Testis (tissue), 3 donors: Measurements from ENCODE around the gene HYAL1. TPM values are rescaled to one million over a fixed set of nuclear protein-coding genes. Genes with fewer than 3 reads are reported as not detected.

Experiments used
- DNase-seq: peaks from one replicate; pipeline ENCODE4 v3.0.0-alpha.2; 2019
- H3K27ac ChIP-seq, 2 donors: fragments of 200-600 bp; sonication (generic); one replicate each; pipeline ENCODE4 v1.5.1; 2019
- H3K27me3 ChIP-seq: fragments of 200-600 bp; sonication (generic); one replicate; pipeline ENCODE4 v1.5.1; 2019
- H3K36me3 ChIP-seq: fragments of 200-600 bp; sonication (generic); one replicate; pipeline ENCODE4 v1.5.1; 2017; ENCODE audit warnings: low read depth; ENCODE audit errors: missing control alignments
- H3K4me1 ChIP-seq: fragments of 200-600 bp; sonication (generic); one replicate; pipeline ENCODE4 v1.5.1; 2019
- H3K4me3 ChIP-seq, 2 donors: fragments of 200-600 bp; sonication (generic); one replicate each; pipeline ENCODE4 v1.5.1; 2017 to 2019
- H3K9me3 ChIP-seq: fragments of 200-600 bp; sonication (generic); one replicate; pipeline ENCODE4 v1.5.1; 2017
- POLR2A ChIP-seq: fragments of 450-650 bp; IDR thresholded peaks from one replicate; pipeline ENCODE4 v1.6.1; 2017; ENCODE audit warnings: antibody characterized with exemption, mild to moderate bottlenecking, moderate library complexity
- WGBS, 2 donors: methylation state at CpG; one replicate each; pipeline ENCODE4 v1.1.5; 2018; 5-methylcytosine and 5-hydroxymethylcytosine counted together
- intact Hi-C: fragments of 100-400 bp; cut with DNase I; formaldehyde crosslinking; loops from one replicate; pipeline ENCODE4 v1.15.1; 2023; ENCODE audit warnings: low total_unique reads
- polyA plus RNA-seq: library from polyadenylated mRNA; stranded (reverse); fragments of 350-450 nt; fragmentation: Illumina TruSeq; extraction: RNeasy Lipid Tissue Mini Kit (QIAGEN cat#74804); gene quantifications from one replicate; pipeline ENCODE4 v1.2.3, GENCODE V29; 2014; ENCODE audit warnings: low read depth, low replicate concordance; ENCODE audit not compliant: insufficient read depth
- total RNA-seq, 2 donors: library from RNA; depleted of rRNA; stranded (reverse); fragments of >200 nt; gene quantifications; one replicate each; pipeline ENCODE4 v1.2.3, GENCODE V29; 2016
- TF ChIP-seq, protein P1 (sequence below), 3 experiments: fragments of 450-650 bp in 2 of 3; fragments of 200-600 bp in 1 of 3; sonication (generic) in 1 of 3; IDR thresholded peaks; one replicate each; pipeline ENCODE4 v1.5.1; 2016 to 2019; ENCODE audit warnings: antibody characterized with exemption in 3 of 3, mild to moderate bottlenecking in 2 of 3, moderate library complexity in 1 of 3

The HYAL1 gene
- total and polyA plus RNA-seq, 3 donors from 2014 or later: 2.7 to 3.7 (median 3.2) TPM

DNA sequence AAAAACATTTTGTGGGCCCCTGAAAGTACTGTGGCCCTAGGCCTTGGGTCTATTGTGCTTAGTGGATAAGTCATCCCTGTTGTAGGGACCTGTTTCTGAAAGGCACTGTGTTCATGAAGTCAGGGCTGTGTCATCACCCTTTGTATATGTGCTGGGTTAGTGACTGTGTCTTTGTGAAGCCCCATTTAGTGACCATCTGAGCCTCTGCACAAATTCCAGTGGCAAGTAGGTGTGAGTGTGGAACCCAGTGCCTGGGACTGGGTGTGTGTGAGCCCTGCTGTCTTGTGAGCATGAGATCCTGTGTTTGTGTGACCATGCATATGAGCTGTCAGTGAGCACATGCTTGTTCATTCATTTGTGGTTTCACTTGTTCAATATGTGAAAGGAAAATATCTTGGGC, 1.2 kb upstream of the HYAL1 start:
- no peaks in the 10 kb centered on the region for H3K36me3 ChIP-seq
- H3K27ac ChIP-seq: no peak overlapping the region
- no peak for DNase-seq
- peaks cover 17% of the 10 kb centered on the region for H3K4me1 ChIP-seq
- intact Hi-C loops: no loop called here
- H3K9me3 ChIP-seq: no peaks in the 10 kb centered on the region
- H3K4me3 ChIP-seq: no peak overlapping the region
- TF ChIP-seq, protein P1, sequence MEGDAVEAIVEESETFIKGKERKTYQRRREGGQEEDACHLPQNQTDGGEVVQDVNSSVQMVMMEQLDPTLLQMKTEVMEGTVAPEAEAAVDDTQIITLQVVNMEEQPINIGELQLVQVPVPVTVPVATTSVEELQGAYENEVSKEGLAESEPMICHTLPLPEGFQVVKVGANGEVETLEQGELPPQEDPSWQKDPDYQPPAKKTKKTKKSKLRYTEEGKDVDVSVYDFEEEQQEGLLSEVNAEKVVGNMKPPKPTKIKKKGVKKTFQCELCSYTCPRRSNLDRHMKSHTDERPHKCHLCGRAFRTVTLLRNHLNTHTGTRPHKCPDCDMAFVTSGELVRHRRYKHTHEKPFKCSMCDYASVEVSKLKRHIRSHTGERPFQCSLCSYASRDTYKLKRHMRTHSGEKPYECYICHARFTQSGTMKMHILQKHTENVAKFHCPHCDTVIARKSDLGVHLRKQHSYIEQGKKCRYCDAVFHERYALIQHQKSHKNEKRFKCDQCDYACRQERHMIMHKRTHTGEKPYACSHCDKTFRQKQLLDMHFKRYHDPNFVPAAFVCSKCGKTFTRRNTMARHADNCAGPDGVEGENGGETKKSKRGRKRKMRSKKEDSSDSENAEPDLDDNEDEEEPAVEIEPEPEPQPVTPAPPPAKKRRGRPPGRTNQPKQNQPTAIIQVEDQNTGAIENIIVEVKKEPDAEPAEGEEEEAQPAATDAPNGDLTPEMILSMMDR (IDR thresholded peaks at IDR 0.05): no peak
- no peak for TF ChIP-seq POLR2A
- H3K27me3 ChIP-seq: no peaks in the 10 kb centered on the region

DNA sequence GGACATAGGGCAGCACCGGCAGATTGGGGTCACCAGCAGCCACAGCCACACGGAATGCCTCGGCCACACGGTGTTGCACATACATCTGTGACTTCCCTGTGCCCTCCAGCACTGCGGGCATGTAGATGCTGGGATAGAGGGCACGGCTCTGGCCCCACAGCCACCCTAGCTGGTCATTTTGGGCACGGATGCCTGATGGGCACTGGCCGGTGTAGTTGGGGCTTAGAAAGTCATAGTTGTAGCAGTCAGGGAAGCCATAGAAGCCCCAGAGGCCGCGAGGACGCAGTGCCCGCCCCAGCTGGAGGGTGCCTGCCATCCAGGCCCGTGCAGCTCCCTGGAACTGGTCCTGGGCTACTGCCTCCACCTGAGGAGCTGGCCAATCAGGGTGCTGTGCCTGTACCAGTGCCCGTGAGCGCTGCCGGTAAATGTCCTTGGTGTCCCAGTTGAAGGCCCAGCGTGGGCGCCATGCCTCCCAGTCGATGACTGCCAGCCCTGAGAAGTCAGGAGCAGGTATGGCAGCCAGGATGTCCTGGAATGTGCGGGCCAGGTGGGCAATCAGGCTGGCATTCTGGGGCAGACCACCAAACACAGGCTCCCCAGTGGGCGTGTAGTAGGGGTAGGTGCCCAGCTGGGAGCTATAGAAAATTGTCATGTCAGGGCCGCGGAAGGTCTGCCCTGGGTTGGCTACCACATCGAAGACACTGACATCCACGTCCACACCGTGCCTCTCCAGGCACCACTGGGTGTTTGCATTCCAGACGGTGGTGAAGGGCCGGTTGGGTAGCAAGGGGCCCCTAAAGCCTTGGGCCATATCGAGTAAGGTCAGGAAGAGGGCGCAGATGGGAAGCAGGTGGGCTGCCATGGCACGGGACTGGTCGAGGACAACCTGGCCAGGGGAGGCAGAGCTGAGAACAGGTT, 1.0 kb downstream of the HYAL1 start:
- H3K4me1 ChIP-seq: peaks cover 25% of the 10 kb centered on the region
- H3K4me3 ChIP-seq: no peak overlapping the region
- DNase-seq: no peak
- no peaks in the 10 kb centered on the region for H3K9me3 ChIP-seq
- intact Hi-C loops: no loop called here
- 88% methylated on average over 20 to 32 of the region's 32 CpGs for WGBS, 2 donors
- no peaks in the 10 kb centered on the region for H3K36me3 ChIP-seq
- H3K27ac ChIP-seq: peak overlapping the region; percentile 55 to 62
- H3K27me3 ChIP-seq: no peaks in the 10 kb centered on the region
- TF ChIP-seq, protein P1 (IDR thresholded peaks at IDR 0.05): no peak
- TF ChIP-seq POLR2A: no peak

DNA sequence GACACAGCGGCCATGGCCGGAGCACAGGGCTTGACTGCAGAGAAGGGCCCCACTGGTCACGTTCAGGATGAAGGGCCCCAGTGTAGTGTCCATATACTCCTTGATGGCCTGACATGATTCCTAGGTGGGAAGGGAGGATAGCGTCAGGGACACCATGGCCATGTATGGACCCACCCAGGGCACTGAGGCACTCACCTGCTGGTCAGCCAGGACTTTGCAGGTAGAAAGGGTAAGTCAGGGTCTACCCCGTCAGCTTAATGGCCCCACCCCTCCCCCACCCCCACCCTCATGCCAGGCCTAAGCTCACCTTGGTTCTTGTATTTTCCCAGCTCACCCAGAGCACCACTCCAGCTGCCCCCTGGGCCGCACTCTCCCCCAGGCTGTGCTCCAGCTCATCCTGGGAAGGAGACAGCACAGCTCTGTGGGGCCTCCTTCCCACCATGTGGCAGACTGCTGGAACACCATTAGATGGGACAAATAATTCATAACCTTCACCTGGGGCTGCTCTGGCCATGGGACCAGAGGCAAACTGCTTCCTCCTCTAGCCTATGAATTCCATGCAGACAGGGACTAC, 2.6 kb downstream of the HYAL1 start:
- TF ChIP-seq, protein P1 (IDR thresholded peaks at IDR 0.05): no peak
- no peak for TF ChIP-seq POLR2A
- no peaks in the 10 kb centered on the region for H3K36me3 ChIP-seq
- intact Hi-C loops: no loop called here
- H3K4me3 ChIP-seq: no peak overlapping the region
- peak overlapping the region in 1 of 2 donors; percentile 85 for H3K27ac ChIP-seq
- peaks cover 25% of the 10 kb centered on the region for H3K4me1 ChIP-seq
- no peaks in the 10 kb centered on the region for H3K27me3 ChIP-seq
- DNase-seq: no peak
- 85 to 96% methylated on average over 5 to 6 of the region's 6 CpGs for WGBS, 2 donors
- no peaks in the 10 kb centered on the region for H3K9me3 ChIP-seq

DNA sequence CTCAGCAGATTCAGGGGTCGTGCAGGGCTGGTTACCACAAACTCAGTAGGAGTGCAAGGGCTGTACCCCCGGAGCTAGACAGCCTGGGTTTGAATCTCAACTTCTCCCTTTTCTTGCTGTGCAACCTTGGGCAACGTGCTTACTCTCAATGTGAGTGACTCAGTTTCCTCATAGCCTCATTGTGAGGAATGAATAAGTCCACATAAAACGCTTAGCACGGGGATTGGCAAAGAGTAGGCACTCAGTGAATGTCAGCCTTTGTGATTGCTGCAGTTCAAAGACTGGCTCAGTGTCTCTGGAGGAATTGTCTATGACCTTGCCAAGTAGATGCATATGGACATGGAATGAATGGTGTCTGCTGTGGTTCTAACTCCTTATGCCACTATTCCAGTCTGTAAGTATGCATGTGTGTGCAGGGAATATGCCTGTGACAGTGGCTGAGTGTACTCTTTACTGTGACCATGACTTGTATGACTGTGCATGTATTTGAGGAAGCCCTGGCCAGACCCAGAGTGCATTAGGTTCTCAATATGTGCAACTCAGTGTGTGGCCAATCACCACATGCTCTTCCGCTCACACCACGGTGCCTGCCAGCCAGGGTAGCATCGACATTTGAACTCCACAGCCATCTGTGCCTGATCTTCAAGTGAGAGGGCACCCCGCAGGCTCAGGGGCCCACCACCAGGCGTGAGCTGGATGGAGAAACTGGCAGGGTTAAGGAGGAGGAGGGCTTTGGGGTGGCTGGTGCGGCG, 3.3 kb downstream of the HYAL1 start:
- H3K27ac ChIP-seq: peak overlapping the region; percentile 12 to 85
- intact Hi-C loops: no loop called here
- TF ChIP-seq, protein P1 (IDR thresholded peaks at IDR 0.05): no peak
- peaks cover 25% of the 10 kb centered on the region for H3K4me1 ChIP-seq
- 44 to 57% methylated on average over 12 of the region's 12 CpGs for WGBS, 2 donors
- H3K36me3 ChIP-seq: no peaks in the 10 kb centered on the region
- H3K4me3 ChIP-seq: peak overlapping the region; percentile 63 to 81
- DNase-seq: no peak
- H3K9me3 ChIP-seq: no peaks in the 10 kb centered on the region
- H3K27me3 ChIP-seq: no peaks in the 10 kb centered on the region
